NCI-H748 treated with DMSO at 0.1 percent for 48 hours (cell line): ENCODE data around the gene LRP5.
"Not testable (repeated sequence)": the region's sequence is repeated elsewhere in the genome, so short reads cannot be mapped to it uniquely, and the experiment has no call there.

ENCODE experiments used
- DNase-seq: peaks from one replicate; lab custom pipeline; 2025; lab: John Stamatoyannopoulos, UW

LRP5 gene

GRCh38 chr11:68442433-68442832 lies 130.0 kb downstream of the LRP5 start:
- no peak for DNase-seq

GRCh38 chr11:68444566-68444965 lies 132.2 kb downstream of the LRP5 start:
- no peak for DNase-seq

GRCh38 chr11:68445531-68446035 lies 133.2 kb downstream of the LRP5 start:
- no peak for DNase-seq

GRCh38 chr11:68446046-68446725 lies 133.8 kb downstream of the LRP5 start:
- no peak for DNase-seq

GRCh38 chr11:68447015-68447801 lies 134.8 kb downstream of the LRP5 start:
- DNase-seq, result peak; percentile 19

- DNase-seq, result not testable (repeated sequence)
These were observed 135.5 kb downstream of the LRP5 start for GRCh38 chr11:68447914-68448313.

GRCh38 chr11:68448604-68449011 lies 136.2 kb downstream of the LRP5 start:
- DNase-seq, result no peak

- no peak for DNase-seq
These were observed 137.6 kb downstream of the LRP5 start for GRCh38 chr11:68449951-68450350.

GRCh38 chr11:68450711-68451110 lies 138.3 kb downstream of the LRP5 start:
- no peak for DNase-seq

- no peak for DNase-seq
These were observed 142.4 kb downstream of the LRP5 start for GRCh38 chr11:68454767-68455166.

GRCh38 chr11:68455485-68455884 lies 143.1 kb downstream of the LRP5 start:
- DNase-seq, result no peak

- DNase-seq, result no peak
These were observed 145.0 kb downstream of the LRP5 start for GRCh38 chr11:68457216-68457897.

- DNase-seq, result no peak
These were observed 145.5 kb downstream of the LRP5 start for GRCh38 chr11:68457898-68458249.

- not testable (repeated sequence) for DNase-seq
These were observed 145.9 kb downstream of the LRP5 start for GRCh38 chr11:68458340-68458739.

GRCh38 chr11:68459886-68460740 lies 147.7 kb downstream of the LRP5 start:
- peak; percentile 99 for DNase-seq

GRCh38 chr11:68460741-68461574 lies 148.6 kb downstream of the LRP5 start, which contains the start of gene PPP6R3:
TSS of gene PPP6R3 (plus strand) at chr11:68460752. CDS start at chr11:68537665, 76,913 bp downstream.
- DNase-seq, result peak; percentile 34

GRCh38 chr11:68461575-68461917 lies 149.2 kb downstream of the LRP5 start:
- no peak for DNase-seq

- no peak for DNase-seq
These were observed 151.3 kb downstream of the LRP5 start for GRCh38 chr11:68463714-68464113.

GRCh38 chr11:68467201-68467834 lies 154.9 kb downstream of the LRP5 start:
- no peak for DNase-seq

GRCh38 chr11:68468217-68468828 lies 155.9 kb downstream of the LRP5 start:
- peak; percentile 56 for DNase-seq
